ENCODE data around the gene RAB31. TPM values are rescaled to one million over a fixed set of nuclear protein-coding genes. Genes with fewer than 3 reads are reported as not detected.

The RAB31 gene
- total RNA-seq, 1 experiment from 2014 or later, result 9.5 TPM

DNA sequence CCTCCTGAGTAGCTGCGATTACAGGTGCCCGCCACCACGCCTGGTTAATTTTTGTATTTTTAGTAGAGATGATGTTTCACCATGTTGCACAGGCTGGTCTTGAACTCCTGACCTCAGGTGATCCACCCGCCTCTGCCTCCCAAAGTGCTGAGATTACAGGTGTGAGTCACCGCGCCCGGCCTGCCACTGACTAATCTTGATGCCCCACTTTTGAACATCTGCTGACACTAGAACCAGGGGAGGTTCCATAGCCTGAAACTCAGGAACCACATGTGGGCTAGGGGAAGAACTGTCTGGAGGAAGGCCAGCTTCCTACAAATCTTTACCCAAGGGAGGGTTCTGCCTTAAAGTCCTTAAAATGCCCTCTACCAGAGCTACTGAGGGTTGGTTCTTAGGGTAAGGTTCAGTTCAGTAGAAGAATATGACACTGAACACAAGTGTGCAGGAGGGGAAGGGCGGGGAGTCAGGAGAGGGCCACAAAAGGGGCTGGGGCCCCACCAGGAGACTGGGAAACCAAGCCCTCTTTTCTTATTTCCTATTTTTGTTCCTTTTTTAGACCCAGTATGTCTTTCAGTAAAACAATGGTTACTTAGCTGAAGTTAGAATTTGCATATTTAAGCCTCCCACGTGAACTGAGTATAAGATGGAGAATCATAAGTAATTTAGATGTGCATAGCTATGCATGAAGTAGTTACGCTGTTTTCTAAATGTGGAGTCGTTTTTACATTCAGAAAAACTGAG is 6.3 kb upstream of the RAB31 start:
- POLR2A ChIA-PET, result no interaction called here
- Mint-ChIP-seq H3K9me3 (ENCODE audit: unreplicated experiment) (no peaks in the 10 kb centered on the region), H3K36me3 (ENCODE audit: insufficient read depth, unreplicated experiment) (no peaks in the 10 kb centered on the region), H3K4me3 (ENCODE audit: unreplicated experiment) (no peak overlapping the region), H3K4me1 (ENCODE audit: low read depth, unreplicated experiment) (peaks cover 31% of the 10 kb centered on the region), H3K27ac (ENCODE audit: unreplicated experiment) (no peak overlapping the region), H3K27me3 (ENCODE audit: insufficient read depth, unreplicated experiment) (no peaks in the 10 kb centered on the region)
- intact Hi-C loops (cut with micrococcal nuclease; ENCODE audit: unreplicated experiment), result no loop called here
- DNase-seq, result no peak
- BruUV-seq (replicated peaks), result no TSS peak
- Histone ChIP-seq H3K27me3 (replicated peaks; ENCODE audit: control insufficient read depth, insufficient read depth, low read length) (no peaks in the 10 kb centered on the region), H3K36me3 (ENCODE audit: control insufficient read depth, insufficient read depth, low read length) (no peaks in the 10 kb centered on the region), H3K4me1 (peaks cover 7% of the 10 kb centered on the region), H3K9me3 (no peaks in the 10 kb centered on the region), H3K4me3 (ENCODE audit: low read depth, low read length) (no peak overlapping the region)
- TF ChIP-seq, protein P1, sequence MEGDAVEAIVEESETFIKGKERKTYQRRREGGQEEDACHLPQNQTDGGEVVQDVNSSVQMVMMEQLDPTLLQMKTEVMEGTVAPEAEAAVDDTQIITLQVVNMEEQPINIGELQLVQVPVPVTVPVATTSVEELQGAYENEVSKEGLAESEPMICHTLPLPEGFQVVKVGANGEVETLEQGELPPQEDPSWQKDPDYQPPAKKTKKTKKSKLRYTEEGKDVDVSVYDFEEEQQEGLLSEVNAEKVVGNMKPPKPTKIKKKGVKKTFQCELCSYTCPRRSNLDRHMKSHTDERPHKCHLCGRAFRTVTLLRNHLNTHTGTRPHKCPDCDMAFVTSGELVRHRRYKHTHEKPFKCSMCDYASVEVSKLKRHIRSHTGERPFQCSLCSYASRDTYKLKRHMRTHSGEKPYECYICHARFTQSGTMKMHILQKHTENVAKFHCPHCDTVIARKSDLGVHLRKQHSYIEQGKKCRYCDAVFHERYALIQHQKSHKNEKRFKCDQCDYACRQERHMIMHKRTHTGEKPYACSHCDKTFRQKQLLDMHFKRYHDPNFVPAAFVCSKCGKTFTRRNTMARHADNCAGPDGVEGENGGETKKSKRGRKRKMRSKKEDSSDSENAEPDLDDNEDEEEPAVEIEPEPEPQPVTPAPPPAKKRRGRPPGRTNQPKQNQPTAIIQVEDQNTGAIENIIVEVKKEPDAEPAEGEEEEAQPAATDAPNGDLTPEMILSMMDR (IDR thresholded peaks at IDR 0.05; ENCODE audit: insufficient read depth in 1 of 2, low read depth in 1 of 2, low read length in 1 of 2, severe bottlenecking in 1 of 2, unreplicated experiment in 1 of 2), result no peak
- CTCF ChIA-PET, result no interaction called here

GRCh38 chr18:9704233-9705118 is 3.6 kb upstream of the RAB31 start:
- H3K27me3 ChIP-seq (replicated peaks; ENCODE audit: control insufficient read depth, insufficient read depth, low read length), result no peaks in the 10 kb centered on the region
- H3K4me1 Mint-ChIP-seq (ENCODE audit: low read depth, unreplicated experiment), result peaks cover 33% of the 10 kb centered on the region
- no peaks in the 10 kb centered on the region for H3K27me3 Mint-ChIP-seq (ENCODE audit: insufficient read depth, unreplicated experiment)
- peaks cover 13% of the 10 kb centered on the region for H3K4me1 ChIP-seq
- no peaks in the 10 kb centered on the region for H3K36me3 ChIP-seq (ENCODE audit: control insufficient read depth, insufficient read depth, low read length)
- ChIA-PET CTCF (no interaction called here), POLR2A (no interaction called here)
- DNase-seq, result no peak
- TF ChIP-seq, protein P1 (IDR thresholded peaks at IDR 0.05; ENCODE audit: insufficient read depth in 1 of 2, low read depth in 1 of 2, low read length in 1 of 2, severe bottlenecking in 1 of 2, unreplicated experiment in 1 of 2), result no peak
- no peak overlapping the region for H3K4me3 ChIP-seq (ENCODE audit: low read depth, low read length)
- H3K9me3 Mint-ChIP-seq (ENCODE audit: unreplicated experiment), result no peaks in the 10 kb centered on the region
- BruUV-seq (replicated peaks), result no TSS peak
- intact Hi-C loops (cut with micrococcal nuclease; ENCODE audit: unreplicated experiment), result loop anchor here (5.0 kb wide), 1 partner anchor 32 kb away; no protein-coding TSS in a partner anchor
- H3K9me3 ChIP-seq, result no peaks in the 10 kb centered on the region
- peaks cover 2% of the 10 kb centered on the region for H3K36me3 Mint-ChIP-seq (ENCODE audit: insufficient read depth, unreplicated experiment)
- no peak overlapping the region for H3K4me3 Mint-ChIP-seq (ENCODE audit: unreplicated experiment)
- no peak overlapping the region for H3K27ac Mint-ChIP-seq (ENCODE audit: unreplicated experiment)

GRCh38 chr18:9705183-9705829 is 2.8 kb upstream of the RAB31 start:
- CTCF ChIA-PET, result no interaction called here
- POLR2A ChIA-PET, result no interaction called here
- BruUV-seq (replicated peaks), result no TSS peak
- TF ChIP-seq, protein P1 (IDR thresholded peaks at IDR 0.05; ENCODE audit: insufficient read depth in 1 of 2, low read depth in 1 of 2, low read length in 1 of 2, severe bottlenecking in 1 of 2, unreplicated experiment in 1 of 2), result no peak
- Histone ChIP-seq H3K9me3 (no peaks in the 10 kb centered on the region), H3K4me1 (peaks cover 16% of the 10 kb centered on the region), H3K4me3 (ENCODE audit: low read depth, low read length) (no peak overlapping the region), H3K36me3 (ENCODE audit: control insufficient read depth, insufficient read depth, low read length) (no peaks in the 10 kb centered on the region), H3K27me3 (replicated peaks; ENCODE audit: control insufficient read depth, insufficient read depth, low read length) (no peaks in the 10 kb centered on the region)
- Mint-ChIP-seq H3K27ac (ENCODE audit: unreplicated experiment) (no peak overlapping the region), H3K4me3 (ENCODE audit: unreplicated experiment) (no peak overlapping the region), H3K9me3 (ENCODE audit: unreplicated experiment) (no peaks in the 10 kb centered on the region), H3K27me3 (ENCODE audit: insufficient read depth, unreplicated experiment) (no peaks in the 10 kb centered on the region), H3K4me1 (ENCODE audit: low read depth, unreplicated experiment) (peaks cover 41% of the 10 kb centered on the region), H3K36me3 (ENCODE audit: insufficient read depth, unreplicated experiment) (peaks cover 5% of the 10 kb centered on the region)
- no peak for DNase-seq
- intact Hi-C loops (cut with micrococcal nuclease; ENCODE audit: unreplicated experiment), result loop anchor here (5.0 kb wide), 1 partner anchor 33 kb away; no protein-coding TSS in a partner anchor
